SK-N-SH treated with all-trans-retinoic acid at 6 μM for 48 hours (cell line): ENCODE results near the gene ENAH.

Experiments used
- PPARA ChIP-seq: fragments of 250-450 bp; sonication (Bioruptor Pico); IDR thresholded peaks from 2 replicates; pipeline ENCODE4 v1.5.0; 2020; ENCODE audit warnings: mild to moderate bottlenecking, borderline replicate concordance
- RARB ChIP-seq: fragments of 250-450 bp; sonication (Bioruptor Pico); IDR thresholded peaks from 2 replicates; pipeline ENCODE4 v1.8.0; 2021; ENCODE audit warnings: mild to moderate bottlenecking, moderate library complexity
- SNAI2 ChIP-seq: fragments of 250-450 bp; sonication (Bioruptor Pico); IDR thresholded peaks from 2 replicates; pipeline ENCODE4 v1.5.0; 2020; ENCODE audit warnings: mild to moderate bottlenecking, moderate library complexity
- ZNF70 ChIP-seq: fragments of 450-650 bp; formaldehyde crosslinking; IDR thresholded peaks from 2 replicates; pipeline ENCODE4 v1.5.0; 2020; ENCODE audit warnings: mild to moderate bottlenecking, moderate library complexity
- TF ChIP-seq, protein P1 (sequence below): fragments of 250-450 bp; sonication (Bioruptor Pico); IDR thresholded peaks from 2 replicates; pipeline ENCODE4 v1.8.0; 2020; ENCODE audit warnings: mild to moderate bottlenecking, moderate library complexity, borderline replicate concordance
- TF ChIP-seq, protein P2 (sequence below): fragments of 250-450 bp; sonication (Bioruptor Pico); IDR thresholded peaks from 2 replicates; pipeline ENCODE4 v1.8.0; 2021; ENCODE audit warnings: low read depth, mild to moderate bottlenecking, moderate library complexity, borderline replicate concordance
- TF ChIP-seq, protein P3 (sequence below): fragments of 250-450 bp; sonication (Bioruptor Pico); IDR thresholded peaks from 2 replicates; pipeline ENCODE4 v1.5.0; 2020; ENCODE audit warnings: mild to moderate bottlenecking, moderate library complexity
- TF ChIP-seq, protein P4 (sequence below): fragments of 250-450 bp; sonication (Bioruptor Pico); IDR thresholded peaks from 2 replicates; pipeline ENCODE4 v1.5.1; 2020; ENCODE audit warnings: low read depth, mild to moderate bottlenecking, moderate library complexity

DNA sequence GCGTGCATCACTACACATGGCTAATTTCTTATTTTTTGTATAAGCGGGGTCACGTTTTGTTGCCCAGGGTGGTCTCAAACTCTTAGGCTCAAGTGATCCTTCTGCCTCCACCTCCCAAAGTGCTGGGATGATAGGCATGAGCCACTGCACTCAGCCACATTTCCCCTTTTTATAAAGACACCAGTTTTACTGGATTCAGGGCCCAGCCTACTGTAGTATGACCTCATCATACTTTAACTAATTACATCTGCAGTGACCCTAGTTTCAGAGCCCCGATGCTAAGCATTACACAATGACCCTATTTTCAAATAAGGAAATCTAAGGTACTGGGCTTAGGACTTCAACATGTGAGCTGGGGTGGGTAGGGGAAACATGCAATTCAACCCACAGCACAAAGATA is 31.8 kb upstream of the ENAH start:
- TF ChIP-seq ZNF70 (CRISPR knock-in tag) (no peak), RARB (CRISPR knock-in tag) (no peak), PPARA (CRISPR knock-in tag) (no peak), SNAI2 (CRISPR knock-in tag) (no peak)
- TF ChIP-seq, protein P1, sequence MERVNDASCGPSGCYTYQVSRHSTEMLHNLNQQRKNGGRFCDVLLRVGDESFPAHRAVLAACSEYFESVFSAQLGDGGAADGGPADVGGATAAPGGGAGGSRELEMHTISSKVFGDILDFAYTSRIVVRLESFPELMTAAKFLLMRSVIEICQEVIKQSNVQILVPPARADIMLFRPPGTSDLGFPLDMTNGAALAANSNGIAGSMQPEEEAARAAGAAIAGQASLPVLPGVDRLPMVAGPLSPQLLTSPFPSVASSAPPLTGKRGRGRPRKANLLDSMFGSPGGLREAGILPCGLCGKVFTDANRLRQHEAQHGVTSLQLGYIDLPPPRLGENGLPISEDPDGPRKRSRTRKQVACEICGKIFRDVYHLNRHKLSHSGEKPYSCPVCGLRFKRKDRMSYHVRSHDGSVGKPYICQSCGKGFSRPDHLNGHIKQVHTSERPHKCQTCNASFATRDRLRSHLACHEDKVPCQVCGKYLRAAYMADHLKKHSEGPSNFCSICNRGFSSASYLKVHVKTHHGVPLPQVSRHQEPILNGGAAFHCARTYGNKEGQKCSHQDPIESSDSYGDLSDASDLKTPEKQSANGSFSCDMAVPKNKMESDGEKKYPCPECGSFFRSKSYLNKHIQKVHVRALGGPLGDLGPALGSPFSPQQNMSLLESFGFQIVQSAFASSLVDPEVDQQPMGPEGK (CRISPR knock-in tag): no peak
- TF ChIP-seq, protein P2, sequence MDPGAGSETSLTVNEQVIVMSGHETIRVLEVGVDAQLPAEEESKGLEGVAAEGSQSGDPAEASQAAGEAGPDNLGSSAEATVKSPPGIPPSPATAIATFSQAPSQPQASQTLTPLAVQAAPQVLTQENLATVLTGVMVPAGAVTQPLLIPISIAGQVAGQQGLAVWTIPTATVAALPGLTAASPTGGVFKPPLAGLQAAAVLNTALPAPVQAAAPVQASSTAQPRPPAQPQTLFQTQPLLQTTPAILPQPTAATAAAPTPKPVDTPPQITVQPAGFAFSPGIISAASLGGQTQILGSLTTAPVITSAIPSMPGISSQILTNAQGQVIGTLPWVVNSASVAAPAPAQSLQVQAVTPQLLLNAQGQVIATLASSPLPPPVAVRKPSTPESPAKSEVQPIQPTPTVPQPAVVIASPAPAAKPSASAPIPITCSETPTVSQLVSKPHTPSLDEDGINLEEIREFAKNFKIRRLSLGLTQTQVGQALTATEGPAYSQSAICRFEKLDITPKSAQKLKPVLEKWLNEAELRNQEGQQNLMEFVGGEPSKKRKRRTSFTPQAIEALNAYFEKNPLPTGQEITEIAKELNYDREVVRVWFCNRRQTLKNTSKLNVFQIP (CRISPR knock-in tag): no peak
- TF ChIP-seq, protein P3, sequence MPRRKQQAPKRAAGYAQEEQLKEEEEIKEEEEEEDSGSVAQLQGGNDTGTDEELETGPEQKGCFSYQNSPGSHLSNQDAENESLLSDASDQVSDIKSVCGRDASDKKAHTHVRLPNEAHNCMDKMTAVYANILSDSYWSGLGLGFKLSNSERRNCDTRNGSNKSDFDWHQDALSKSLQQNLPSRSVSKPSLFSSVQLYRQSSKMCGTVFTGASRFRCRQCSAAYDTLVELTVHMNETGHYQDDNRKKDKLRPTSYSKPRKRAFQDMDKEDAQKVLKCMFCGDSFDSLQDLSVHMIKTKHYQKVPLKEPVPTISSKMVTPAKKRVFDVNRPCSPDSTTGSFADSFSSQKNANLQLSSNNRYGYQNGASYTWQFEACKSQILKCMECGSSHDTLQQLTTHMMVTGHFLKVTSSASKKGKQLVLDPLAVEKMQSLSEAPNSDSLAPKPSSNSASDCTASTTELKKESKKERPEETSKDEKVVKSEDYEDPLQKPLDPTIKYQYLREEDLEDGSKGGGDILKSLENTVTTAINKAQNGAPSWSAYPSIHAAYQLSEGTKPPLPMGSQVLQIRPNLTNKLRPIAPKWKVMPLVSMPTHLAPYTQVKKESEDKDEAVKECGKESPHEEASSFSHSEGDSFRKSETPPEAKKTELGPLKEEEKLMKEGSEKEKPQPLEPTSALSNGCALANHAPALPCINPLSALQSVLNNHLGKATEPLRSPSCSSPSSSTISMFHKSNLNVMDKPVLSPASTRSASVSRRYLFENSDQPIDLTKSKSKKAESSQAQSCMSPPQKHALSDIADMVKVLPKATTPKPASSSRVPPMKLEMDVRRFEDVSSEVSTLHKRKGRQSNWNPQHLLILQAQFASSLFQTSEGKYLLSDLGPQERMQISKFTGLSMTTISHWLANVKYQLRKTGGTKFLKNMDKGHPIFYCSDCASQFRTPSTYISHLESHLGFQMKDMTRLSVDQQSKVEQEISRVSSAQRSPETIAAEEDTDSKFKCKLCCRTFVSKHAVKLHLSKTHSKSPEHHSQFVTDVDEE: no peak
- TF ChIP-seq, protein P4, sequence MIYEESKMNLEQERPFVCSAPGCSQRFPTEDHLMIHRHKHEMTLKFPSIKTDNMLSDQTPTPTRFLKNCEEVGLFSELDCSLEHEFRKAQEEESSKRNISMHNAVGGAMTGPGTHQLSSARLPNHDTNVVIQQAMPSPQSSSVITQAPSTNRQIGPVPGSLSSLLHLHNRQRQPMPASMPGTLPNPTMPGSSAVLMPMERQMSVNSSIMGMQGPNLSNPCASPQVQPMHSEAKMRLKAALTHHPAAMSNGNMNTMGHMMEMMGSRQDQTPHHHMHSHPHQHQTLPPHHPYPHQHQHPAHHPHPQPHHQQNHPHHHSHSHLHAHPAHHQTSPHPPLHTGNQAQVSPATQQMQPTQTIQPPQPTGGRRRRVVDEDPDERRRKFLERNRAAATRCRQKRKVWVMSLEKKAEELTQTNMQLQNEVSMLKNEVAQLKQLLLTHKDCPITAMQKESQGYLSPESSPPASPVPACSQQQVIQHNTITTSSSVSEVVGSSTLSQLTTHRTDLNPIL (CRISPR knock-in tag): no peak
